RWPE2 (cell line): ENCODE results near the gene MORN5.

ENCODE experiments used
- ATAC-seq: fragments of 200-7000 bp; cut with Tn5 transposase; 3 replicates; pipeline ENCODE4 v1.9.1; 2021; ENCODE audit warnings: low read depth
- DNase-seq: peaks from one replicate; pipeline ENCODE4 v3.0.0-alpha.2; 2020; ENCODE audit warnings: low spot score
- H3K27ac ChIP-seq: fragments of 450-650 bp; 2 replicates; pipeline ENCODE4 v1.5.1; 2017; ENCODE audit warnings: mild to moderate bottlenecking; ENCODE audit not compliant: poor library complexity, severe bottlenecking
- H3K27me3 ChIP-seq: fragments of 250-450 bp; sonication (Bioruptor Pico); 2 replicates; pipeline ENCODE4 v1.5.1; 2021; ENCODE audit warnings: mild to moderate bottlenecking, moderate library complexity; ENCODE audit not compliant: insufficient read depth, poor library complexity, severe bottlenecking
- H3K36me3 ChIP-seq: fragments of 250-450 bp; sonication (Bioruptor Pico); 2 replicates; pipeline ENCODE4 v1.5.1; 2020; ENCODE audit warnings: low read depth, mild to moderate bottlenecking, moderate library complexity
- H3K4me1 ChIP-seq: fragments of 250-450 bp; sonication (Bioruptor Pico); 2 replicates; pipeline ENCODE4 v1.5.1; 2021; ENCODE audit warnings: mild to moderate bottlenecking, moderate library complexity; ENCODE audit not compliant: insufficient read depth, poor library complexity, severe bottlenecking
- H3K4me3 ChIP-seq: fragments of 250-450 bp; sonication (Bioruptor Pico); 2 replicates; pipeline ENCODE4 v1.5.1; 2021; ENCODE audit warnings: mild to moderate bottlenecking, moderate library complexity; ENCODE audit not compliant: severe bottlenecking
- H3K9me3 ChIP-seq: fragments of 250-450 bp; sonication (Bioruptor Pico); 2 replicates; pipeline ENCODE4 v1.5.1; 2021; ENCODE audit warnings: mild to moderate bottlenecking, moderate library complexity; ENCODE audit not compliant: severe bottlenecking
- CTCF ChIP-seq: fragments of 450-650 bp; IDR thresholded peaks from one replicate; pipeline ENCODE4 v1.5.1; 2017; ENCODE audit warnings: mild to moderate bottlenecking, moderate library complexity; ENCODE audit not compliant: poor library complexity, severe bottlenecking

The MORN5 gene

GRCh38 chr9:122186301-122186700, 26.6 kb downstream of the MORN5 start:
- no peaks in the 10 kb centered on the region for H3K36me3 ChIP-seq
- H3K9me3 ChIP-seq = no peaks in the 10 kb centered on the region
- DNase-seq (no peak), ATAC-seq (no peak)
- no peak overlapping the region for H3K4me3 ChIP-seq
- no peak for TF ChIP-seq CTCF
- H3K4me1 ChIP-seq = no peaks in the 10 kb centered on the region
- H3K27ac ChIP-seq = no peak overlapping the region
- no peaks in the 10 kb centered on the region for H3K27me3 ChIP-seq

- H3K4me1 ChIP-seq = no peaks in the 10 kb centered on the region
These were observed 27.2 kb downstream of the MORN5 start for GRCh38 chr9:122186777-122187470.

GRCh38 chr9:122188369-122188768, 28.7 kb downstream of the MORN5 start:
- Histone ChIP-seq H3K27me3 (no peaks in the 10 kb centered on the region), H3K9me3 (no peaks in the 10 kb centered on the region), H3K4me3 (no peak overlapping the region), H3K27ac (no peak overlapping the region), H3K36me3 (no peaks in the 10 kb centered on the region), H3K4me1 (no peaks in the 10 kb centered on the region)
- no peak for TF ChIP-seq CTCF
- DNase-seq (no peak), ATAC-seq (no peak)

More at GRCh38 chr9:122186777-122187470, 27.2 kb downstream of the MORN5 start:
- H3K36me3 ChIP-seq = no peaks in the 10 kb centered on the region
- no peak overlapping the region for H3K4me3 ChIP-seq
- no peak for ATAC-seq
- DNase-seq = no peak
- no peaks in the 10 kb centered on the region for H3K9me3 ChIP-seq
- H3K27me3 ChIP-seq = no peaks in the 10 kb centered on the region
- H3K27ac ChIP-seq = no peak overlapping the region
- no peak for TF ChIP-seq CTCF

- no peak for TF ChIP-seq CTCF
- ATAC-seq (peak; percentile 40; the same call in 2 of the 3 replicates), DNase-seq (no peak)
- no peak overlapping the region for H3K4me3 ChIP-seq
- H3K4me1 ChIP-seq = no peaks in the 10 kb centered on the region
- no peak overlapping the region for H3K27ac ChIP-seq
- no peaks in the 10 kb centered on the region for H3K36me3 ChIP-seq
- H3K9me3 ChIP-seq = no peaks in the 10 kb centered on the region
- H3K27me3 ChIP-seq = no peaks in the 10 kb centered on the region
These were observed 31.1 kb downstream of the MORN5 start for GRCh38 chr9:122190597-122191381.
